Stimulated activated CD8-positive, alpha-beta memory T cell treated with anti-CD3 and anti-CD28 coated beads, Interleukin-4, amount 100 ng/mL, for 4 hours (primary cell): ENCODE measurements around the gene INTS4.
"Not testable (repeated sequence)": the region's sequence is repeated elsewhere in the genome, so short reads cannot be mapped to it uniquely, and the experiment has no call there.

Source experiments
- DNase-seq, 2 donors: peaks; one replicate each; pipeline ENCODE4 v3.0.0-alpha.2; 2020; ENCODE audit warnings: low read depth in 2 of 2, low spot score in 1 of 2

INTS4 gene

GRCh38 chr11:77882396-77882795 is 112.1 kb downstream of the INTS4 start:
- no peak for DNase-seq

DNA sequence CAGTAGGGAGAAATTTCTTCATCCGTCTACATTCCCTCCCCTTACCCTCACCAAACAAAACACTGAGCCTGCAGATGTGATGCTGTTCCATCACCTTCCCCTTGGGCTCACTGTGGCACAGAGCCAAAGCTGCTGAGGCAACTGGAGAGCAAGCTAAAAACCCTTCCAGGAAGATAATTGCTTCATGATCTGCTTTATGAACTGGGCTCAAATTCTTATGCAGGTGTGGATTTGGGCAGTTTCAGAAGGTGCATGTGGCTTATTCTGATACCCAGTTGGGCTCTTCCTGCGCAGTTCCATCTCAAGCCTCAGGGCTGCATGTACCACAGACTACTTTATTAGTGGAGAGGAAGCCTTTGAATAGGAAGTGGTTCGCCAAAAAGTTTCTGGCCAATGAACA is 115.2 kb downstream of the INTS4 start:
- DNase-seq: no peak

GRCh38 chr11:77878247-77878646 is 116.2 kb downstream of the INTS4 start:
- DNase-seq: not testable (repeated sequence)

DNA sequence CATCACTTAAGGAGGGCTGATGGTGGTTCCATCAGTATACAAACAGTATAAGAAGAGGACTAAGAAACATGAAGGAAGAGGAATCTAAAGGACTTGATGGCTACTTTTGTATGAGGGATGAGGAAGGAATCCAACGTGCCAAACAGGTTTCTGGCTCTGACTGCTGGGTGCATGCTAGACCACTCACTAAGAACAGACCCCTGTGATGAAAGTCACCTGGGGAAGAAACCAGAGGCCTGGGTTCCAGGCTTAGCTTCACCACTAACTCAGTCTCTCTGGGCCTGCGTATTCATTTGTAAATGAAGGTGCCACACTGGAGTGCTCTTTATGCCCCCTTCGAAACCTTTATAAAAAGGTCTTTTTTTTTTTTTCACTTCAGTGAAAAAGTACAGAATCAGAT is 118.4 kb downstream of the INTS4 start:
- DNase-seq: no peak

GRCh38 chr11:77874206-77874605 is 120.3 kb downstream of the INTS4 start:
- no peak for DNase-seq

- no peak for DNase-seq
Measured at GRCh38 chr11:77873345-77873744, 121.1 kb downstream of the INTS4 start.

DNA sequence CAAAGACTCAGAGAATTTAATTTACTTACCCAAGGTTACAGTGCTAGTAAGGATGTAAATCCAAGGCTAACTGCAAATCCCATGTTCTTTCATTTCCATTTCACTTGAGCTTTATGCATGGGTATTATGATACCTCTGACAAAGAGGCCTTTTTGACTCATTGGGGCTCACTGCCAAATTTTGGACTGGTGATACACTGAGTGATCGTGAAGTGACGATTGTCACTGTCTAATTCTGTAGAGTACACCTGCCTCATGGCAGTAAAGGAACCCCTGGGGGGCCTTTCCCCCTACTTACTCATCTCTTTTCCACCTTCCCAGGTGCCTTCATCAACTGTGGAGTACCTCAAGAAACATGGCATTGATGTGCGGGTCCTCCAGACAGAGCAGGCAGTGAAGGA is 122.6 kb downstream of the INTS4 start:
- no peak for DNase-seq

GRCh38 chr11:77868744-77869143 is 125.7 kb downstream of the INTS4 start:
- DNase-seq: no peak

- no peak for DNase-seq
Measured at GRCh38 chr11:77866336-77866735, 128.1 kb downstream of the INTS4 start.

DNA sequence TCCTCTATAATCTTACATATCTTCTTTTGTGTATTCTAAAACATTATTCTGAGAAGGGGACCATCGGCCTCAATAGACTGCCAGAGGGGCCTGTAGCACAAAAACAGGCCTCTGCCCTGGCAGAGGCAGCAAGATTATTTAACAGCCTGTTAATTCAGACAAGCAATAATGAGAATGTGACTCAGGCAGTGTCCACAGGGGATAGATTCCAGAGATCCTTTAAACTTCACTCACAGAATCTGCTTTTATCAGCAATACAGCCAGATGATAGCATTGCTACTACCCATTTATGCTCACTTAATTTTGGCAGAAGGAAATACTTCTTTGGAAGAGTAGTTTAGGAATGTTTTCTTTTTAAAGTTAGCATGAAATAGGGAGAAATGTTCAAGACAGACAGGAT is 128.7 kb downstream of the INTS4 start:
- no peak for DNase-seq

- DNase-seq: not testable (repeated sequence)
Measured at GRCh38 chr11:77861444-77861843, 133.0 kb downstream of the INTS4 start.

- DNase-seq: not testable (repeated sequence)
Measured at GRCh38 chr11:77857906-77858457, 136.5 kb downstream of the INTS4 start.

DNA sequence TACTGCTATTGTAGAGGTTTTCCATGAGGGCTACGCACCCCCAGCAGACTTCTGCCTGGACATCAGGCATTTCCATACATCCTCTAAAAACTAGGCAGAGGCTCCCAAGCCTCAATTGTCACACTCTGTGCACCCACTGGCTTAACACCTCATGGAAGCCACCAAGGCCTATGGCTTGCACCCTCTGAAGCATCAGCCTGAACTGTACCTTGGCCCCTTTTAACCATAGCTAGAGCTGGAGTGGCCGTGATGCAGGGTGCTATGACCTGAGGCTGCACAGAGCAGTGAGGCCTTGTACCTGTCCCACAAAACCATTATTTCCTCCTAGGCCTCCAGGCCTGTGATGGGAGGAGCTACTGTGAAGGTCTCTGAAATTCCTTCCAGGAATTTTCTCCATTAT is 139.6 kb downstream of the INTS4 start:
- DNase-seq: no peak

DNA sequence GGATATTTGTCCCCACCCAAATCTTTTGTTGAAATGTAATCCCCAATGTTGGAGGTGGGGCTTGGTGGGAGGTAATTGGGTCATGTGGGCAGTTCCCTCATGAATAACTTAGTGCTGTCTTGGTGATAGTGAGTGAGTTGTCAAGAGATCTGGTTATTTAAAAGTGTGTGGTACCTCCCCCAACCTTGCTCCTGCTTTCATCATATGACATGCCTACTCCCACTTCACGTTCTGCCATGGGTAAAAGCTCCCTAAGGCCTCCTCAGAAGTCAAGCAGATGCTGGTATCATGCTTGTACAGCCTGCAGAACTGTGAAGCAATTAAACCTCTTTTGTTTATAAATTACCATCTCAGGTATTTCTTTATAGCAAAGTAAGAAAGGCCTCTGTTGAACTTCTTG is 143.0 kb downstream of the INTS4 start:
- DNase-seq: no peak

GRCh38 chr11:77843700-77844099 is 150.8 kb downstream of the INTS4 start:
- DNase-seq: not testable (repeated sequence)

DNA sequence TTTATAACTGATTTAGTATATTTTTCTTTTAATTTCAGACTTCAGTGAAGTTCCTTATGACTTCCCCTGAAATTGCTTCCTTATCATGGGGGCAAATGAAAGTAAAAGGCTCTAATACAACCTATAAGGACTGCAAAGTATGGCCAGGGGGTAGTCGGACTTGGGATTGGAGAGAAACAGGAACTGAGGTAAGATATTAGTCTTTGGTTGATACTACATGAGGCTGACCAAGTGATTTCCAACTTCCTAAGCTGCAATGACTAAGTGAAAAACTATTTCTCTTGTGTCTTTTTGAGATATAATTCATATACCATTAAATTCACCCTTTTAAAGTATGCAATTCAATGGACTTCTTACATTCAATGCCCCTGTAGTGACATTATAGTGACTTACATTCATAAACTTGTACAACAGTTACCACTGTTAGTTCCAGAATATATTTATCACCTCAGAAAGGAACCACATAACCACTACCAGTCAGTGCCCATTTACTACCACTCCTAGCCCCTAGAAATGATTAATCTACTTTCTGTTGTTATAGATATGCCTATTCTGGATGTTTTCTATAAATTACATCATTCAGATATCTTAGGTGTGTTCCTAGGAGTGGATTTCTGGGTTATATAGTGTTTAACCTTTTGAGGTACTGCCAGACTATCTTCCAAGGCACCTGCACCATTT is 151.9 kb downstream of the INTS4 start:
- no peak for DNase-seq

DNA sequence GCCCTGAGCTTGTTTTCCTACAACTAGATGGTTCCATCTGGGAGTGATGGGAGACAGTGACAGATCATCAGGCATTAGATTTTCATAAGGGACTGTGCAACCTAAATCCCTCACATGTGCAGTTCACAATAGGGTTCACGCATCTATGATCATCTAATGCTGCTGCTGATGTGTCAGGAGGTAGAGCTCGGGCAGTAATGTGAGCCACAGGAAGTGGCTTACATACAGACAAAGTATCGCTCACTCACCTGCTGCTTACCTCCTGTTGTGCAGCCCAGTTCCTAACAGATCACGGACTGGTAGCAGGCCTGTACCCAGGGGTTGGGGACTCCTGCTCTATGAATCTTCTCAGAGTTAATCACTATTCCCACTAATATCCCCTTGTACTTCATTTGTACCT is 161.2 kb downstream of the INTS4 start:
- DNase-seq: no peak

DNA sequence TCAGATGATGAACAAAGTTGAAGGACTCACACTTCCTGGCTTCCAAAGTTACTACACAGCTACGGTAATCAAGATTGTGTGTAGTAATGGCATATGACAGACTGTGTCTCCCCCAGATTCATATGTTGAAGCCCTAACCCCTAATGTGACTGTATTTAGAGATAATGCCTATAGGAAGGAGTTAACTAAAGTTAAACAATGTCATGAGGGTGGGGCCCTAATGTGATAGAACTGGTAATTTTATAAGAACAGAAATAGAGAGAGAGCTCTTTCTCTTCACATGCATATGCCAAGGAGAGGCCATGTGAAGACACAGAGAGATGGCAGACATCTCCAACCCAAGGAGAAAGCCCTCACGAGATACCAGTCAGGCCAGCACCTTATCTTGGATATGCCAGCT is 165.5 kb downstream of the INTS4 start:
- DNase-seq: no peak
